Neutrophil (primary cell): ENCODE data around the gene OPHN1.

Source experiments
- H3K27ac ChIP-seq: fragments of 200-600 bp; sonication (generic); 2 replicates; pipeline ENCODE4 v1.5.1; 2016; ENCODE audit warnings: mild to moderate bottlenecking, moderate library complexity
- H3K27me3 ChIP-seq: fragments of 200-600 bp; sonication (generic); 2 replicates; pipeline ENCODE4 v1.6.0; 2016; ENCODE audit warnings: mild to moderate bottlenecking
- H3K36me3 ChIP-seq: fragments of 200-600 bp; sonication (generic); 2 replicates; pipeline ENCODE4 v1.5.1; 2017
- H3K4me1 ChIP-seq, 2 experiments: fragments of 200-600 bp in 1 of 2; sonication (generic) in 1 of 2; 1 replicate in 1 of 2; 2 replicates in 1 of 2; pipeline versions ENCODE4 v1.5.1 to v1.6.1; 2013 to 2016; ENCODE audit warnings: low read depth in 1 of 2, low read length in 1 of 2, mild to moderate bottlenecking in 1 of 2, moderate library complexity in 1 of 2; ENCODE audit not compliant: control insufficient read depth in 1 of 2, insufficient read depth in 1 of 2
- H3K4me3 ChIP-seq, 2 experiments: fragments of 200-600 bp in 1 of 2; sonication (generic) in 1 of 2; 1 replicate in 1 of 2; 2 replicates in 1 of 2; pipeline ENCODE4 v1.5.1; 2013 to 2016; ENCODE audit warnings: low read depth in 1 of 2, low read length in 1 of 2, mild to moderate bottlenecking in 1 of 2, moderate library complexity in 1 of 2
- H3K9me3 ChIP-seq: fragments of 200-600 bp; sonication (generic); 2 replicates; pipeline ENCODE4 v1.5.1; 2016
- CTCF ChIP-seq: fragments of 200-600 bp; sonication (generic); IDR thresholded peaks from 2 replicates; pipeline ENCODE4 v1.5.1; 2016; ENCODE audit warnings: antibody characterized with exemption

The OPHN1 gene

GRCh38 chrX:68186552-68187262 lies 246.6 kb downstream of the OPHN1 start:
- no peaks in the 10 kb centered on the region for H3K4me1 ChIP-seq
- H3K4me3 ChIP-seq, result no peak overlapping the region
- no peak for TF ChIP-seq CTCF
- no peaks in the 10 kb centered on the region for H3K36me3 ChIP-seq
- H3K27ac ChIP-seq, result no peak overlapping the region
- H3K27me3 ChIP-seq, result no peaks in the 10 kb centered on the region
- H3K9me3 ChIP-seq, result no peaks in the 10 kb centered on the region

- no peak overlapping the region for H3K27ac ChIP-seq
- no peaks in the 10 kb centered on the region for H3K4me1 ChIP-seq
- H3K36me3 ChIP-seq, result no peaks in the 10 kb centered on the region
- H3K9me3 ChIP-seq, result no peaks in the 10 kb centered on the region
- no peak for TF ChIP-seq CTCF
- no peak overlapping the region for H3K4me3 ChIP-seq
- H3K27me3 ChIP-seq, result no peaks in the 10 kb centered on the region
Measured at GRCh38 chrX:68185161-68185560, 248.1 kb downstream of the OPHN1 start.

GRCh38 chrX:68183612-68184214 lies 249.6 kb downstream of the OPHN1 start:
- H3K4me3 ChIP-seq, result no peak overlapping the region
- no peaks in the 10 kb centered on the region for H3K4me1 ChIP-seq
- H3K9me3 ChIP-seq, result no peaks in the 10 kb centered on the region
- H3K36me3 ChIP-seq, result no peaks in the 10 kb centered on the region
- no peak for TF ChIP-seq CTCF
- no peak overlapping the region for H3K27ac ChIP-seq
- no peaks in the 10 kb centered on the region for H3K27me3 ChIP-seq

- no peaks in the 10 kb centered on the region for H3K9me3 ChIP-seq
- H3K4me1 ChIP-seq, result no peaks in the 10 kb centered on the region
- no peaks in the 10 kb centered on the region for H3K27me3 ChIP-seq
- H3K27ac ChIP-seq, result no peak overlapping the region
- H3K4me3 ChIP-seq, result no peak overlapping the region
- H3K36me3 ChIP-seq, result no peaks in the 10 kb centered on the region
- no peak for TF ChIP-seq CTCF
Measured at GRCh38 chrX:68180579-68180978, 252.7 kb downstream of the OPHN1 start.

- Histone ChIP-seq H3K27ac (no peak overlapping the region), H3K36me3 (no peaks in the 10 kb centered on the region), H3K27me3 (no peaks in the 10 kb centered on the region), H3K4me1 (no peaks in the 10 kb centered on the region), H3K4me3 (no peak overlapping the region), H3K9me3 (no peaks in the 10 kb centered on the region)
- no peak for TF ChIP-seq CTCF
Measured at GRCh38 chrX:68179355-68179754, 253.9 kb downstream of the OPHN1 start.
